ENCODE results near the gene IL4R.
A peak's percentile ranks its signal among the peaks of the same experiment; 100 is the strongest.

- no peak for TF ChIP-seq CTCF (IDR thresholded peaks at IDR 0.05)
- TF ChIP-seq POLR2A (IDR thresholded peaks at IDR 0.05), result peak; percentile 94
Measured at GRCh38 chr16:27313422-27314160, at the start of gene IL4R.

Data from right lobe of liver (tissue), 4 donors.